GM18867 (cell line): ENCODE results near the gene TENM4.
"Not testable (repeated sequence)": the region's sequence is repeated elsewhere in the genome, so short reads cannot be mapped to it uniquely, and the experiment has no call there.

Experiments used
- ATAC-seq: cut with Tn5 transposase; IDR thresholded peaks from one replicate; pipeline ENCODE4 v1.9.1; 2021; ENCODE audit warnings: mild to moderate bottlenecking, moderate library complexity; ENCODE audit not compliant: unreplicated experiment

Gene TENM4

DNA sequence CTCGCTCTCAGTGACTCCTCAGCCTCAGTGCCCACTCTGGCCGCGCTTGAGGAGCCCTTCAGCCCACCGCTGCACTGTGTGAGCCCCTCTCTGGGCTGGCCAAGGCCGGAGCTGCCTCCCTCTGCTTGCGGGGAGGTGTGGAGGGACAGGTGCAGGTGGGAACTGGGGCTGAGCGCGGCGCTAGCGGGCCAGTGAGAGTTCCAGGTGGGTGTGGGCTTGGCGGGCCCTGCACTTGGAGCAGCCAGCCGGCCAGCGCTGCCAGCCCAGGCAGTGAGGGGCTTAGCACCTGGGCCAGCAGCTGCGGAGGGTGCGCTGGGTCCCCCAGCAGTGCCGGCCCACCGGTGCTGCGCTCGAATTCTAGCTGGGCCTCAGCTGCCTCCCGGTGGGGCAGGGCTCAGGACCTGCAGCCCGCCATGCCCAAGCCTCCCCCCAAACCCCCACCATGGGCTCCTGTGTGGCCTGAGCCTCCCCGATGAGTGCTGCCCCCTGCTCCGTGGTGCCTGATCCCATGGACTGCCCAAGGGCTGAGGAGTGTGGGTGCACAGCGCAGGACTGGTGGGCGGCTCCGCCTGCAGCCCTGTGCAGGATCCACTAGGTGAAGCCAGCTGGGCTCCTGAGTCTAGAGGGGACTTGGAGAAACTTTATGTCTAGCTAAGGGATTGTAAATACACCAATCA is 802.0 kb downstream of the TENM4 start:
- no peak for ATAC-seq

DNA sequence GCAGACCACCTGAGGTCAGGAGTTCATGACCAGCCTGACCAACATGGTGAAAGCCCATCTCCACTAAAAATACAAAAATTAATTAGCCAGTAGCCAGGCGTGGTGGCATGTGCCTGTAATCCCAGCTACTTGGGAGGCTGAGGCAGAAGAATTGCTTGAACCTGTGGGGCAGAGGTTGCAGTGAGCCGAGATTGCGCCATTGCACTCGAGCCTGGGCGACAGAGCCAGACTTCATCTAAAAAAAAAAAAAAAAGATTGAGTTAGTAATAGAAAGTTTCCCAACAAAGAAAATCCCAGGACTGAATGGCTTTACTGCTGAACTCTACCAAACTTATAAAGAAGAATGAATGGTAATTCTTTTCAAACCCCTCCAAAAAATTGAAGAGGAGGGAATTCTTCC is 803.3 kb downstream of the TENM4 start:
- ATAC-seq = not testable (repeated sequence)

DNA sequence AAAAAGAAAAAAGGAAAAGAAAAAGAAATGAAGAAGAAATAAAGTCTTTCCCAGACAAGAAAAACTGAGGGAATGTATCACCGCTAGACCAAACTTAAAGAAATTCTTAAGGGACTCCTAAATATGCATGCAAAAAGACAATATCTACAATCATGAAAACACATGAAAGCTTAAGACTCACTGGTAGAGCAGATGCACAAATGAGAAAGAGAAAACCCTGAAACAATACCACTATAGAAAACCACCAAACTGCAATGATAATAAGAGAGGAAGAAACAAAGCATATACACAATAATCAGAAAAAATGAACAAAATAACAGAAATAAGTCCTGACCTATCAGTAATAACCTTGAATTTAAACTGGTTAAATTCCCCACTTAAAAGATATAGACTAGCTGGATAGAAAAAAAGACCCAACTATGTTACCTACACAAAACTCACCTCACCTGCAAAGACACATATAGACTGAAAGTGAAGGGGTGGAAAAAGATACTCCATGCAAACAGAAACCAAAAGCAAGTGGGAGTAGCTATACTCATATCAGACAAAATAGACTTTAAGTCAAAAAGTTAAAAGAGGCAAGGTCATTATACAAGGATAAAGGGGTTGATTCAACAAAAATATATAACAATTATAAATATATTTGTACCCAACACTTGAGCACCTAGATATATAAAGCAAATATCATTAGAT is 804.9 kb downstream of the TENM4 start:
- no peak for ATAC-seq

DNA sequence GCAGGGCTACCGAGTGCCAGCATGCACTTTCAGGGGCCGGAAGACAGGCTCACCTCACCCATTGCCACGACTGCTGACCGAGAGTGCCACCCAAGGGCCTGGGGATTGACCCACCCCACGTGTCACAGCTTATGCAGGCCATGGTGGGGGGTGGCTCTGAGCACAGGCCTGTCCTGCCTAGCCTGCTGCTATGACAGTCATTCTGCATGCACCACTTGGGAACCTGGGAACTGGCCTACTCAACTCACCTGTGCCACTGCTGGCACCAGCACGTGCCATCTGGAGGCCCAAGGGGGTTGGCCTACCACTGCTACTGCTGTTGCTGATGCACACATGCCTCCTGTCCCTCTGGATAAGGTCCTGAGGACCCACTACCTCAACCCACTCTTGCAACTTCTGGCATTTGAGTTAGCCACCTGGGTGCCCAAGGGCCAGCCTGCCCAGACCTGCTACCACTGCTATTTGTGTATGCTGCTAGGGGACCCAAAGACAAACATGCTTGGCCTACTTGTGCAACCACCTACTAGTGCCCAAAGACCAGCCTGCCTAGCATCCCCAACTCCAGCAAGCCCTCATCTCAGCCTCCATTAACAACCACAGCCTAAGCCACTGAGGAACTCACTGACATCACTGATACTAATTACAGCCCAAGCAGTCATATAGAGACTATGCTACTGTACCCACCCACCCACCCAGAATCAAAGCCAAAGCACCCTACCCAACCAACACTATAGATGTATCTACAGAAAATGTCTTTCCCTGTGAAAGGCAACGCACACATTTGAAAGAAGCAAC is 807.1 kb downstream of the TENM4 start:
- ATAC-seq = no peak

DNA sequence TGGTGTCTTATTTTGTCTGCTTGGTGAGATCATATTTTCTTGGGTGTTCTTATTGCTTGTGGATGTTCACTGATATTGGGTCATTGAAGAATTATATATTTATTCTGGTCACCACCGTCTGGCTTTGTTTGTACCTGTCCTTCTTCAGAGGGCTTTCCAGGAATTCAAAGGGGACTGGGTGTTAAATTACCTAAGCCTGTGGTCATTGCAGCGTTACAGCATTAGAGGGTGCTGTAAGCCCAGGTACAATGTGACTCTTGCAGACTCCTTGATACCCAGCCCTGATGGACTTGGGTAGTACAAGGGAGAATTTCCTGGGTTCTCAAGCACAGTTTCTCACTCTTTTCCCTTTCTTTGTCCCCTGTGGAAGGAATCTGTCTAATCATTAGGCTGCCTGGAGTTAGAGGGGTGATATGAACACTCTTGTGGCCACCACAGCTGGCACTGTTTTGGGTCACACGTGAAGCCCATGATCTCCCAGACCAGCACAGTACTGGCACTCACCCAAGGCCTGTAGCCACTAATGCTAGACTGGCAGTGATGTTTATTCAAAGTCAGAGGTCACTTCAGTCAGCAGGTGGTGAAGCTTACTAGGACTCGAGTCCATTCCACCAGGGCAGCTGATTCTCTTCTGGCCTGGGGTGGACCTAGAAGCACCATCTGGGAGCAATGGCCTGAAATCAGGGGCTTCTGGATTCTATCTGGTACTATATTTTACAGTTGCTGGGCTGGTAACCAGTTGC is 810.1 kb downstream of the TENM4 start:
- ATAC-seq = no peak

DNA sequence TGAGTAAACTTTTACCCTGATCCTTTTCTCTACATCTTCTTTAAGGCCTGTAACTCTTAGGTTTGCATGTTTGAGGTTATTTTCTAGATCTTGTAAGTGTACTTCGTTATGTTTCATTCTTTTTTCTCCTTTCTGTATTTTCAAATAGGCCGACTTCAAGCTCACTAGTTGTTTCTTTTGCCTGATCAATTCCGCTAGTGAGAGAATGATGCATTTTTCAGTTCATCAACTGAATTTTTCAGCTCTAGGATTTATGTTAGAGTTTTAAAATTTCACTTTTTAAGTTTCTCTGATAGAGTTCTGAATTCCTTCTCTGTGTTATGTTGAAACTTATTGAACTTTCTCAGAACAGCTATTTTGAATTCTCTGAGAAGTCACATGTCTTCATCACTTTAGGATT is 810.7 kb downstream of the TENM4 start:
- no peak for ATAC-seq

DNA sequence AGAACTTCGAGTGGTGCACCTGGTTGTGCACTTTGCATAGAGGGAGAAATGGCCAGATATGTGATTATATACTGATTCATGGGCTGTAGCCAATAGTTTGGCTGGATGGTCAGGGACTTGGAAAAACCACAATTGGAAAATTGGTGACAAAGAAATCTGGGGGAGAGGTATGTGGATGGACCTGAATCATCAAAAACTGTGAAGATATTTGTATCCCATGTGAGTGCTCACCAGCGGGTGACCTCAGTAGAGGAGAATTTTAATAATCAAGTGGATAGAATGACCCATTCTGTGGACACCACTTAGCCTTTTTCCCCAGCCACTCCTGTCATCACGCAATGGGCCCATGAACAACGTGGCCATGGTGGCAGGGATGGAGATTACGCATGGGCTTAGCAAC is 818.2 kb downstream of the TENM4 start:
- ATAC-seq = no peak

DNA sequence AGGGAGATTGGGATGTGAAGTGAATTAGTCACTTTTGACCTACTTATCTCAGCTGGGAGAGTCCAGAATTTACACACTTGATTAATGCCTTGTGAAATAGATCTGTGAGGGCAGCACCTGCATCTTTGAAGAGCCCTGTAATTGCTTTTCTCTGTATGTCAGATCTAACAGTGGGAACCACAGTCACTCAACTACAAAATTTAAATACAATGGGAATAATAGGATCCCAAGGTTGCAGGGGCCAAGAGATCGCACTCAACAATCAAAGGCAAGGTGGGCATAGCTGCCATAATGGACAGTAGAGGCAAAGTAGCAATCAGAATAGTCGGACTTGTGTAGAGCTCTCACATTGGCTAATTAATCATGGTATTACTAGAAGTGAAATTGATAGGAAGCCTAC is 820.7 kb downstream of the TENM4 start:
- ATAC-seq = no peak

DNA sequence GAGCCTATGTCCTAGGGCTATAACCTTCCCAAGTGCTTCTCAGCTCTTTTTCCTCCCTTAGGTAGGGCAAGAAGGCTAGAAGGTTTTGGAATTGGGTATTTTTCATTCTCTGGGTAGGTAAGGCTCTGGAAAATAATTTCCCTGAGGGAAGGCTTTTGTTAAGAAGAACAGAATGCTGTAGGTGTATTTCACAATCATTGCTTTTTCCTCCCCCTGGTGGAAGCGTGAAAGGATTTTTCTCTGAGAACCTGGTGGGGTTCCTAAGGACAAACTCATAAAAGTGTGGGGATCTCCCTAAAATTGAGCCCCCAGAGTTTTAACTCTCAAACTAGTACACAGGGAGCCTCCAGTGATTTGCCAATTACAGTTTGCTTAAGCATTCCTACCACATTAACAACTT is 825.1 kb downstream of the TENM4 start:
- no peak for ATAC-seq

DNA sequence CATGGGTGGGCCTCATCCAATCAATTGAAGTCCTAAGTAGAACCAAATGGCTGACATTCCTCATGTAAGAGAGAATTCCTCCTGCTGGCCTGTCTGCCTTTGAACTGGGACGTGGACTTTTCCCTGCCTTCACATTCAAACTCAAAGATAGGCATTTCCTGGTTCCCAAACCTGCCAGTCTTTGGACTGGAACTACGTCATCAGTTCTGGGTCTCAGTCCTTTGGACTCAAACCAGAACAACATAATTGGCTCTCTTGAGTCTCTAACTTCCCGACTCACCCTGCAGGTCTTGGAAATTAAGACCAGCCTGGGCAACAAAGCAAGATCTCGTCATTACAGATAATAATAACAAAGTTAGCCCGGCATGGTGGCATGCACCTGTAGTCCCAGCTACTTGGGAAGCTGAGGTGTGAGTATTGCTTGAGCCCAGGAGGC is 827.4 kb downstream of the TENM4 start:
- no peak for ATAC-seq

DNA sequence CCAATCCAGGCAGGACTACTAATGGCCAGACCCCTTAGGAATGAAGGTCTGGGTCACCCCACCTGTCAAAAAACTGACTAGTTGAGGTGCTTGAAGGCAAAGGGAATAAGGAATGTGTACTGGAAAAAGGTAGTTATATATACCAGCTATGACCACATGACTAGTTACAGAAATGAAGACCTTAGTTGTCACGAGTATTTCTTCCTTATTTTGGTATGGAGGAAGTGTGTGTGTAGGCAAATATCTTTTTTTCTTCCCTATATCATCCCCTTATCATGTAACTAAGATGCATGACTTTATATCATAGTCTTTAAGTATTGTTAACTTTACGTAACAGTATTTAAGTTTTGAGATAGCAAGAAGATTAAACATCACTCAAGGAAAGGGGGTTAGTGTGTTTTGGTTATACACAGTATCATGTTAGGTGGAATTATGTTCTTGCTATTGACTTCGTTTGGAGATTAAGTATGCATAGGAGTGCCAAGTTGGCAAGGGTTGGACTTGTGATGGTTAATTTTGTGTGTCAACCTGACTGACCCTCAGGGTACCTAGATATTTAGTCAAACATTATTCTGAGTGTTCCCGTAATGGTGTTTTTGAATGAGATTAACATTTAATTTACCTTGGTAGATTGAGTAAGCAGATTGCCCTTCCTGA is 828.0 kb downstream of the TENM4 start:
- no peak for ATAC-seq

DNA sequence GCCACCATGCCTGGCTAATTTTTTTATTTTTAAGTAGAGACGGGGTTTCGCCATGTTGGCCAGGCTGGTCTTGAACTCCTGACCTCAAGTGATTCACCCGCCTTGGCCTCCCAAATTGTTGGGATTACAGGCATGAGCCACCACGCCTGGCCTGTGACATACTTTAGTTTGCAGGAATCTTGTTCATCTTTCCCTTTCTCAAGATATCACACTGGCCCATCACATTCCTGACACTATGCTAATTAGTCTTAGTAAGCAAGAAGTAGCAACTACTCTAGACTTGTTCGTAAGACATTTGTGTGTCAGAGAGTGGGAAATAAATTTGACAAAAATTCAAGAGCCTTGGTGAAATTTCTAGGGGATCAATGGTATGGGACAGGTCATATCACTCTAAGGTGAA is 831.5 kb downstream of the TENM4 start:
- ATAC-seq = not testable (repeated sequence)

DNA sequence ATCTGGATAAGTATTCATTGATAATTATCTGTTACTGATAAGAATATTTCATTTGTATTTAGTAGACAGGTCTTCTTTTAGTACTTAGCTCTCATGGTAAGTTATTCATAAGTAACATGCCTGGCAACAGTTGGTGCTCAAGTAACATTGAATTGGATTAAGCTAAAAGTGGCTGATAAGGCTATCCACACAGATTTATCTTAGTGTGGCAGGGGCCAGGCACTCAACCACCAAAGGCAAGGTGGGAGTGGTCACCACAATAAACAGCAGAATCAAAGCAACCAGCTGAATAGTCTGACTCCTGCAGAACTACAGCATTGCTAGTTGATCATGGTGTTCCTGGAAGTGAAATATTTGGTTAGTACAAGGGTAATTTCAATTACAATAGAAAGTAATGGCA is 833.1 kb downstream of the TENM4 start:
- ATAC-seq = no peak

DNA sequence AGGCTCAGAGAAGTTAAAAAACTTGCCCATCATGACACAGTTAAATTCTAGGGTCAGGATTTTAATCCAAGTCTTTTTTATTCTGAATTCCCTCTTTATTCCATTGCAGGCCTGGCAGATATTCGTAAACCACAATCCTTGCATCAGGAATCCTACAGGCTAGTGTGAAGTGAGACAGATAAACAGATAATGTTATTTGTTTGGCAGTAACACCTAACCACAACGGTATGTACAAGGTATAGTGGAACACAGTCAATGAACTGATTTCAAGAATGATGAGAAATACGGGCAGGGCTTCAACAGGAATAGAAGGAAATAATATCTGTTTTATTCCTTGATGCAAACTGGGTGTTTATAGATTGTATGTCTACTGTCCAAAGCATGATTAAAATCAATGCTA is 834.2 kb downstream of the TENM4 start:
- ATAC-seq = no peak

DNA sequence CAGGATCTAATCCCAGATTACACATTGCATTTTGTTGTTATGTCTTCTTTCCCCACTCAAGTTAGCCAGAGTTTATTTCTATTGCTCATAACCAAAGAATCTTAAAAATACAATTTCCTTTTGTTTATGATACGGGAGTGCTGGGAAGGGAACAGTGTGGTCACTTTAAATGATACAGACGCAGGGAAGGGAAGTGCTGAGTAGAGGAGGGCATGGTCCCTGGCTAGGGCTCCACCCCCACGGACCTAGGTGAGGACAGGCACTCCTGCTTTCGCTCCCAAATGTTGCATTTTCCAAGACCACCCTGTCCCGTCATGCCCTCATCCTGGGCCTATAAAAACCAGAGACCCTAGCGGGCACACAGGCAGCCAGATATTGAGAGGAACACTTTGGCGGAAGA is 835.5 kb downstream of the TENM4 start:
- ATAC-seq = no peak

DNA sequence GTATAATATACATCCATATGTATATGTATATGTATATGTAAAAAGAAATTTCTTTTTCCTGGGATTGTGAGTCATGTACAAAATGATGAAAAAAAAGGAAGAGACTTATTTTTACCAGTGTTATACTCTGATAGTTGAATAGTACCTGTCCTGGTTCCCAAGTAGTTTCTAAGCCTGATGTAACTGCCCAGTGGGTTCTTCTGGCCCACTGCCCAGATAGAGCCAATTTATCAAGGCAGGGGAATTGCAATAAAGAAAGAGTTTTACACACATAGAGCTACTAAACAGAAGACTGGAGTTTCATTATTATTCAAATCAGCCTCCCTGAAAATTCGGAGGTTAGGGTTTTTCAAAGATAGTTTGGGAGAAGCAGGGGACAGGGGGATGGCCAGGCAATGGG is 837.0 kb downstream of the TENM4 start:
- ATAC-seq = no peak
